ENCODE measurements around the gene EIF4G3.

DNA sequence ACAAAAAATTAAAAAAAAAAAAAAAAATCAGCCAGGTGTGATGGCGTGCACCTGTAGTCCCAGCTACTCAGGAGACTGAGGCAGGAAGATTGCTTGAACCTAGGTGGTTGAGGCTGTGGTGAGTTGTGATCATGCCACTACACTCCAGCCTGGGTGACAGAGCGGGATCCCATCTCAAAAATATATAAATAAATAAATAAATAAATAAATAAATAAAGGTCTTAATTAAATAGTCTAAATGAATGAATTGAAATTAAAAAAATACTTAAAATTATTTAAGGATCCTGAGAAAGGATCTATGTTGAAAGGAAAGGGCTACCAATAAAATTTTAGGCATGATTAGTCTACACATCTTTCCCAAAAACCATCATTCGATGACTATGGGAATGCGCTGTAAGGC lies 322.2 kb downstream of the EIF4G3 start:
- TF ChIP-seq, protein P1, sequence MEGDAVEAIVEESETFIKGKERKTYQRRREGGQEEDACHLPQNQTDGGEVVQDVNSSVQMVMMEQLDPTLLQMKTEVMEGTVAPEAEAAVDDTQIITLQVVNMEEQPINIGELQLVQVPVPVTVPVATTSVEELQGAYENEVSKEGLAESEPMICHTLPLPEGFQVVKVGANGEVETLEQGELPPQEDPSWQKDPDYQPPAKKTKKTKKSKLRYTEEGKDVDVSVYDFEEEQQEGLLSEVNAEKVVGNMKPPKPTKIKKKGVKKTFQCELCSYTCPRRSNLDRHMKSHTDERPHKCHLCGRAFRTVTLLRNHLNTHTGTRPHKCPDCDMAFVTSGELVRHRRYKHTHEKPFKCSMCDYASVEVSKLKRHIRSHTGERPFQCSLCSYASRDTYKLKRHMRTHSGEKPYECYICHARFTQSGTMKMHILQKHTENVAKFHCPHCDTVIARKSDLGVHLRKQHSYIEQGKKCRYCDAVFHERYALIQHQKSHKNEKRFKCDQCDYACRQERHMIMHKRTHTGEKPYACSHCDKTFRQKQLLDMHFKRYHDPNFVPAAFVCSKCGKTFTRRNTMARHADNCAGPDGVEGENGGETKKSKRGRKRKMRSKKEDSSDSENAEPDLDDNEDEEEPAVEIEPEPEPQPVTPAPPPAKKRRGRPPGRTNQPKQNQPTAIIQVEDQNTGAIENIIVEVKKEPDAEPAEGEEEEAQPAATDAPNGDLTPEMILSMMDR (IDR thresholded peaks at IDR 0.05): no peak
- TF ChIP-seq POLR2A (IDR thresholded peaks at IDR 0.05) (no peak), EP300 (IDR thresholded peaks at IDR 0.05; ENCODE audit: low read depth) (no peak)

Data from transverse colon (tissue), 3 donors.